ENCODE results near the gene ERC2.

DNA sequence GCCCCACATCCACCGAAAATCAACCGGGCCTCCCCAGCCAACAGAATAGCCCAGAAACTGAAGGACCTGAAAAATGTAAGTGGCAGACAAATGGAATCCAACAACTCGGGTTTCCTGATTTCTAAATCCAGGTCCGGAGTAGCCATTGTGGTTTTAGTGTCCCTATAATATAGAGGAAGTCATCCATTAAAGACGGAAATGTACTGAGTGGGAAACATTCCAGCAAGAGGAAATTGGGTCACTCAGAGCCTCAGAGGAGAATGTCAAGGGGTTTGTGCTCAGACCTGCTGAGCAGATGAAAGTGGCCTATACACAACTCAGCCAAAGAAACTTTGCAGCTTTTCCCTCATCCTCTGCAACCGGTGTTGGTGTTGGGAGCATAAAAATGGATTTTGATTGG is 366.7 kb downstream of the ERC2 start:
- TF ChIP-seq, protein P1, sequence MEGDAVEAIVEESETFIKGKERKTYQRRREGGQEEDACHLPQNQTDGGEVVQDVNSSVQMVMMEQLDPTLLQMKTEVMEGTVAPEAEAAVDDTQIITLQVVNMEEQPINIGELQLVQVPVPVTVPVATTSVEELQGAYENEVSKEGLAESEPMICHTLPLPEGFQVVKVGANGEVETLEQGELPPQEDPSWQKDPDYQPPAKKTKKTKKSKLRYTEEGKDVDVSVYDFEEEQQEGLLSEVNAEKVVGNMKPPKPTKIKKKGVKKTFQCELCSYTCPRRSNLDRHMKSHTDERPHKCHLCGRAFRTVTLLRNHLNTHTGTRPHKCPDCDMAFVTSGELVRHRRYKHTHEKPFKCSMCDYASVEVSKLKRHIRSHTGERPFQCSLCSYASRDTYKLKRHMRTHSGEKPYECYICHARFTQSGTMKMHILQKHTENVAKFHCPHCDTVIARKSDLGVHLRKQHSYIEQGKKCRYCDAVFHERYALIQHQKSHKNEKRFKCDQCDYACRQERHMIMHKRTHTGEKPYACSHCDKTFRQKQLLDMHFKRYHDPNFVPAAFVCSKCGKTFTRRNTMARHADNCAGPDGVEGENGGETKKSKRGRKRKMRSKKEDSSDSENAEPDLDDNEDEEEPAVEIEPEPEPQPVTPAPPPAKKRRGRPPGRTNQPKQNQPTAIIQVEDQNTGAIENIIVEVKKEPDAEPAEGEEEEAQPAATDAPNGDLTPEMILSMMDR (IDR thresholded peaks at IDR 0.05) = no peak
- no peak for TF ChIP-seq EP300 (IDR thresholded peaks at IDR 0.05)
